CD14-positive monocyte (primary cell): Measurements from ENCODE around the gene TFEB. TPM values are rescaled to one million over a fixed set of nuclear protein-coding genes. Genes with fewer than 3 reads are reported as not detected.

Experiments used
- DNase-seq, 3 donors: peaks; one replicate each; pipeline ENCODE4 v3.0.0-alpha.2; 2011 to 2022
- H2AFZ ChIP-seq: 2 replicates; pipeline ENCODE4 v1.6.0; 2012; ENCODE audit warnings: mild to moderate bottlenecking, low read depth, low read length, inconsistent platforms; ENCODE audit not compliant: insufficient read depth, poor library complexity, severe bottlenecking
- H3K27ac ChIP-seq, 2 donors: 1 replicate in 1 of 2; 2 replicates in 1 of 2; pipeline ENCODE4 v1.5.1; 2012 to 2013; ENCODE audit warnings: low read length in 2 of 2, control low read depth in 1 of 2, inconsistent platforms in 1 of 2, low read depth in 1 of 2, mild to moderate bottlenecking in 1 of 2
- H3K27me3 ChIP-seq, 2 donors: one replicate each; pipeline versions ENCODE4 v1.6.0 to v1.6.1; 2011 to 2013; ENCODE audit warnings: low read length in 2 of 2; ENCODE audit not compliant: control insufficient read depth in 2 of 2, insufficient read depth in 2 of 2
- H3K36me3 ChIP-seq, 2 donors: replicated peaks in 1 of 2; 1 replicate in 1 of 2; 2 replicates in 1 of 2; pipeline versions ENCODE4 v1.5.1 to v1.6.1; 2012 to 2013; ENCODE audit warnings: low read length in 2 of 2, control low read depth in 1 of 2, inconsistent platforms in 1 of 2, mild to moderate bottlenecking in 1 of 2; ENCODE audit not compliant: insufficient read depth in 2 of 2, control insufficient read depth in 1 of 2
- H3K4me1 ChIP-seq, 2 donors: 1 replicate in 1 of 2; 2 replicates in 1 of 2; pipeline versions ENCODE4 v1.5.1 to v1.6.1; 2012 to 2013; ENCODE audit warnings: low read length in 2 of 2, control low read depth in 1 of 2, inconsistent platforms in 1 of 2, mild to moderate bottlenecking in 1 of 2, moderate library complexity in 1 of 2; ENCODE audit not compliant: insufficient read depth in 2 of 2, control insufficient read depth in 1 of 2
- H3K4me2 ChIP-seq: replicated peaks from 2 replicates; pipeline ENCODE3; 2012; ENCODE audit warnings: low read length, moderate library complexity, mild to moderate bottlenecking; ENCODE audit not compliant: poor library complexity, severe bottlenecking; ENCODE audit errors: extremely low read depth
- H3K4me3 ChIP-seq, 3 experiments: fragments of 200-600 bp in 1 of 3; sonication (generic) in 1 of 3; replicated peaks in 1 of 3; 1 replicate in 2 of 3; 2 replicates in 1 of 3; pipeline ENCODE4 v1.5.1; 2011 to 2013; ENCODE audit warnings: low read length in 3 of 3, mild to moderate bottlenecking in 3 of 3, control low read depth in 2 of 3, low read depth in 2 of 3, inconsistent platforms in 1 of 3, moderate library complexity in 1 of 3
- H3K79me2 ChIP-seq: 2 replicates; pipeline ENCODE4 v1.6.0; 2012; ENCODE audit warnings: mild to moderate bottlenecking, control low read depth, inconsistent platforms, low read length, moderate library complexity; ENCODE audit not compliant: insufficient read depth
- H3K9ac ChIP-seq: 2 replicates; pipeline ENCODE4 v1.6.0; 2017; ENCODE audit warnings: low read length, mild to moderate bottlenecking; ENCODE audit not compliant: insufficient read depth, poor library complexity, severe bottlenecking
- H3K9me3 ChIP-seq, 2 donors: replicated peaks in 1 of 2; 1 replicate in 1 of 2; 2 replicates in 1 of 2; pipeline versions ENCODE4 v1.5.1 to v1.6.1; 2012 to 2013; ENCODE audit warnings: low read length in 2 of 2, control low read depth in 1 of 2; ENCODE audit not compliant: control insufficient read depth in 1 of 2, insufficient read depth in 1 of 2
- H4K20me1 ChIP-seq: 2 replicates; pipeline ENCODE4 v1.6.0; 2012; ENCODE audit warnings: mild to moderate bottlenecking, low read length, control low read depth, moderate library complexity; ENCODE audit not compliant: insufficient read depth
- H3K27ac Mint-ChIP-seq, 7 donors: one replicate each; pipeline ENCODE4 v1.8.0; 2020; ENCODE audit warnings: mild to moderate bottlenecking in 7 of 7, mixed read lengths in 7 of 7, moderate library complexity in 6 of 7, inconsistent platforms in 2 of 7
- H3K27me3 Mint-ChIP-seq, 3 donors: one replicate each; pipeline ENCODE4 v1.8.0; 2021 to 2022; ENCODE audit warnings: low read depth in 3 of 3, mild to moderate bottlenecking in 3 of 3, mixed read lengths in 3 of 3, moderate library complexity in 3 of 3, inconsistent platforms in 1 of 3
- H3K36me3 Mint-ChIP-seq, 2 donors: one replicate each; pipeline ENCODE4 v1.8.0; 2020; ENCODE audit warnings: mixed read lengths in 2 of 2, inconsistent platforms in 1 of 2, mild to moderate bottlenecking in 1 of 2
- H3K4me1 Mint-ChIP-seq: one replicate; pipeline ENCODE4 v1.8.0; 2020; ENCODE audit warnings: mild to moderate bottlenecking, mixed read lengths
- H3K4me3 Mint-ChIP-seq, 2 donors: one replicate each; pipeline ENCODE4 v1.8.0; 2020; ENCODE audit warnings: mild to moderate bottlenecking in 2 of 2, mixed read lengths in 2 of 2, moderate library complexity in 1 of 2
- H3K9me3 Mint-ChIP-seq, 7 donors: one replicate each; pipeline ENCODE4 v1.8.0; 2020 to 2022; ENCODE audit warnings: mixed read lengths in 7 of 7, mild to moderate bottlenecking in 6 of 7, moderate library complexity in 6 of 7, inconsistent platforms in 2 of 7
- CTCF ChIP-seq: fragments of 200-600 bp; IDR thresholded peaks from one replicate; pipeline ENCODE4 v1.8.0; 2022; ENCODE audit warnings: antibody characterized with exemption, mild to moderate bottlenecking
- WGBS: methylation state at CpG from one replicate; pipeline ENCODE4 v1.1.5; 2013; ENCODE audit warnings: missing lambda C conversion rate; ENCODE audit not compliant: insufficient coverage; 5-methylcytosine and 5-hydroxymethylcytosine counted together
- intact Hi-C, 2 donors: fragments of 100-400 bp; cut with micrococcal nuclease; formaldehyde crosslinking; loops; one replicate each; pipeline versions ENCODE4 v1.15.0 to v1.15.1; 2023
- polyA plus RNA-seq, 3 donors: library from polyadenylated mRNA; depleted of rRNA in 1 of 3; unstranded in 2 of 3; stranded (reverse) in 1 of 3; fragments of 300-500 nt in 2 of 3; fragments of >200 nt in 1 of 3; fragmentation: Illumina TruSeq in 2 of 3; gene quantifications; 1 replicate in 2 of 3; 2 replicates in 1 of 3; pipeline ENCODE4 v1.2.3, GENCODE V29; 2012 to 2021

Gene TFEB
- polyA plus RNA-seq, 3 donors = 42.6 to 60.0 (median 55.0) TPM

- Histone ChIP-seq H3K27ac (no peak overlapping the region), H3K79me2 (peaks cover 64% of the 10 kb centered on the region), H3K4me2 (no peak overlapping the region), H3K9ac (no peak overlapping the region), H4K20me1 (peaks cover 89% of the 10 kb centered on the region), H3K4me3 (no peak overlapping the region), H3K36me3 (peaks cover 31 to 66% of the 10 kb centered on the region in 2 donors), H2AFZ (no peak overlapping the region), H3K27me3 (no peaks in the 10 kb centered on the region), H3K4me1 (peaks cover 27 to 34% of the 10 kb centered on the region in 2 donors), H3K9me3 (no peaks in the 10 kb centered on the region)
- TF ChIP-seq CTCF = no peak
- H3K9me3 Mint-ChIP-seq = no peaks in the 10 kb centered on the region
- peak overlapping the region in 1 of 7 donors; percentile 25 for H3K27ac Mint-ChIP-seq
- DNase-seq = no peak
- no peak overlapping the region for H3K4me3 Mint-ChIP-seq
- intact Hi-C loops = loop anchor here in 1 of 2 donors (5.0 to 10.0 kb wide), 2 partner anchors 35 to 73 kb away; partner anchors contain the start of genes FRS3 and TFEB
- peaks cover 0 to 1% (median 0%) of the 10 kb centered on the region in 3 donors for H3K27me3 Mint-ChIP-seq
- WGBS = 96% methylated on average over 9 of the region's 10 CpGs
- peaks cover 46 to 55% of the 10 kb centered on the region in 2 donors for H3K36me3 Mint-ChIP-seq
- peaks cover 40% of the 10 kb centered on the region for H3K4me1 Mint-ChIP-seq
These were observed 33.2 kb downstream of the TFEB start for GRCh38 chr6:41702089-41702745.

- H3K9ac ChIP-seq = no peak overlapping the region
- peaks cover 31 to 79% of the 10 kb centered on the region in 2 donors for H3K36me3 ChIP-seq
- no peak for TF ChIP-seq CTCF
- H3K36me3 Mint-ChIP-seq = peaks cover 52 to 63% of the 10 kb centered on the region in 2 donors
- H3K27me3 ChIP-seq = no peaks in the 10 kb centered on the region
- H4K20me1 ChIP-seq = peaks cover 100% of the 10 kb centered on the region
- peaks cover 14 to 19% of the 10 kb centered on the region in 2 donors for H3K4me1 ChIP-seq
- H3K79me2 ChIP-seq = peaks cover 57% of the 10 kb centered on the region
- no peaks in the 10 kb centered on the region for H3K9me3 ChIP-seq
- H3K27ac ChIP-seq = no peak overlapping the region
- 95% methylated on average over 8 of the region's 20 CpGs for WGBS
- intact Hi-C loops = loop anchor here in 1 of 2 donors (5.0 to 10.0 kb wide), 2 partner anchors 37 to 74 kb away; partner anchors contain the start of genes FRS3 and TFEB
- no peaks in the 10 kb centered on the region for H3K9me3 Mint-ChIP-seq
- no peak overlapping the region for H3K4me2 ChIP-seq
- peak overlapping the region in 4 of 7 donors; percentile 6 to 76 (median 53) for H3K27ac Mint-ChIP-seq
- peaks cover 25% of the 10 kb centered on the region for H3K4me1 Mint-ChIP-seq
- no peak overlapping the region for H3K4me3 ChIP-seq
- DNase-seq = no peak
- H3K27me3 Mint-ChIP-seq = peaks cover 0 to 1% (median 0%) of the 10 kb centered on the region in 3 donors
- no peak overlapping the region for H3K4me3 Mint-ChIP-seq
- no peak overlapping the region for H2AFZ ChIP-seq
These were observed 34.7 kb downstream of the TFEB start for GRCh38 chr6:41700463-41701347.
